Vagina (tissue), 2 donors: ENCODE measurements around the gene SLU7.

Experiments
- POLR2A ChIP-seq, 2 donors: fragments of 450-650 bp; IDR thresholded peaks; one replicate each; pipeline ENCODE4 v1.6.1; 2017; ENCODE audit warnings: antibody characterized with exemption in 2 of 2, mild to moderate bottlenecking in 2 of 2, moderate library complexity in 2 of 2
- POLR2AphosphoS5 ChIP-seq, 2 donors: sonication (generic); formaldehyde crosslinking; IDR thresholded peaks; one replicate each; pipeline ENCODE4 v1.9.0; 2017; ENCODE audit warnings: antibody characterized with exemption in 2 of 2, mild to moderate bottlenecking in 2 of 2, low read depth in 1 of 2; ENCODE audit not compliant: insufficient read depth in 1 of 2

- TF ChIP-seq POLR2A (IDR thresholded peaks at IDR 0.05) = no peak
- no peak for TF ChIP-seq POLR2AphosphoS5 (IDR thresholded peaks at IDR 0.05; ENCODE audit: insufficient read depth in 1 of 2, low read depth in 1 of 2)
These were observed 51.6 kb downstream of the SLU7 start for GRCh38 chr5:160367261-160367660.
